Activated CD8-positive, alpha-beta memory T cell treated with anti-CD3 and anti-CD28 coated beads for 4 hours (primary cell): ENCODE measurements around the gene MKS1.

Experiments used
- DNase-seq, 2 donors: peaks; one replicate each; pipeline ENCODE4 v3.0.0-alpha.2; 2020; ENCODE audit warnings: low read depth in 2 of 2

MKS1 gene

GRCh38 chr17:58161566-58161965, 57.5 kb downstream of the MKS1 start:
- DNase-seq: no peak

GRCh38 chr17:58158181-58158580, 60.9 kb downstream of the MKS1 start:
- DNase-seq: no peak

- DNase-seq: peak; percentile 6 to 29
Measured at GRCh38 chr17:58156839-58157803, 61.9 kb downstream of the MKS1 start.
